Naive thymus-derived CD4-positive, alpha-beta T cell (primary cell): ENCODE measurements around the gene ZNF793. TPM values are rescaled to one million over a fixed set of nuclear protein-coding genes. Genes with fewer than 3 reads are reported as not detected.

Source experiments
- ATAC-seq: fragments of 150-1000 bp; cut with Tn5 transposase; 2 replicates; pipeline ENCODE4 v1.10.0; 2021; ENCODE audit warnings: mild to moderate bottlenecking, moderate library complexity
- CTCF ChIA-PET: fragments of 350-600 bp; sonication (Branson Sonifier 250); formaldehyde crosslinking; loops from one replicate; lab custom pipeline; 2021; ENCODE audit warnings: antibody characterized with exemption; lab: Charles Lee
- POLR2A ChIA-PET: fragments of 350-600 bp; sonication (Branson Sonifier 250); formaldehyde crosslinking; loops from one replicate; lab custom pipeline; 2021; ENCODE audit warnings: antibody characterized with exemption, inconsistent platforms; lab: Charles Lee
- DNase-seq, 9 donors: peaks; one replicate each; pipeline versions ENCODE4 v3.0.0 to v3.0.0-alpha.2; 2020 to 2022; ENCODE audit warnings: mixed read lengths in 1 of 9
- H3K27ac ChIP-seq: one replicate; pipeline ENCODE4 v1.7.0; 2013; ENCODE audit warnings: mild to moderate bottlenecking, low read depth, low read length, moderate library complexity
- H3K27me3 ChIP-seq, 2 donors: one replicate each; pipeline ENCODE4 v1.7.0; 2013; ENCODE audit warnings: low read length in 2 of 2, mild to moderate bottlenecking in 2 of 2, moderate library complexity in 2 of 2; ENCODE audit not compliant: control insufficient read depth in 2 of 2, insufficient read depth in 2 of 2
- H3K36me3 ChIP-seq, 3 experiments: 1 replicate in 2 of 3; 2 replicates in 1 of 3; pipeline ENCODE4 v1.7.0; 2013; ENCODE audit warnings: low read length in 3 of 3, mild to moderate bottlenecking in 3 of 3, moderate library complexity in 1 of 3; ENCODE audit not compliant: insufficient read depth in 3 of 3, control insufficient read depth in 2 of 3
- H3K4me1 ChIP-seq, 2 donors: one replicate each; pipeline ENCODE4 v1.7.0; 2013; ENCODE audit warnings: low read length in 2 of 2, mild to moderate bottlenecking in 2 of 2, moderate library complexity in 1 of 2; ENCODE audit not compliant: control insufficient read depth in 2 of 2, insufficient read depth in 2 of 2
- H3K4me3 ChIP-seq: 2 replicates; pipeline ENCODE4 v1.7.0; 2013; ENCODE audit warnings: mild to moderate bottlenecking, low read length
- H3K9me3 ChIP-seq, 3 experiments: 1 replicate in 2 of 3; 2 replicates in 1 of 3; pipeline ENCODE4 v1.7.0; 2013; ENCODE audit warnings: low read length in 3 of 3; ENCODE audit not compliant: control insufficient read depth in 2 of 3
- H3K27ac Mint-ChIP-seq, 9 donors: one replicate each; pipeline ENCODE4 v1.8.0; 2020 to 2022; ENCODE audit warnings: mixed read lengths in 9 of 9, mild to moderate bottlenecking in 8 of 9, moderate library complexity in 5 of 9, inconsistent platforms in 2 of 9
- H3K27me3 Mint-ChIP-seq, 5 donors: one replicate each; pipeline ENCODE4 v1.8.0; 2021 to 2022; ENCODE audit warnings: mixed read lengths in 5 of 5, mild to moderate bottlenecking in 1 of 5
- H3K36me3 Mint-ChIP-seq, 5 donors: one replicate each; pipeline ENCODE4 v1.8.0; 2020 to 2022; ENCODE audit warnings: mixed read lengths in 5 of 5, mild to moderate bottlenecking in 3 of 5, inconsistent platforms in 1 of 5
- H3K4me1 Mint-ChIP-seq, 7 donors: one replicate each; pipeline ENCODE4 v1.8.0; 2020 to 2022; ENCODE audit warnings: mixed read lengths in 7 of 7, mild to moderate bottlenecking in 3 of 7, inconsistent platforms in 1 of 7
- H3K4me3 Mint-ChIP-seq, 10 donors: one replicate each; pipeline ENCODE4 v1.8.0; 2020 to 2022; ENCODE audit warnings: mild to moderate bottlenecking in 10 of 10, mixed read lengths in 10 of 10, moderate library complexity in 6 of 10, inconsistent platforms in 2 of 10
- H3K9me3 Mint-ChIP-seq, 11 donors: one replicate each; pipeline ENCODE4 v1.8.0; 2020 to 2022; ENCODE audit warnings: mixed read lengths in 11 of 11, mild to moderate bottlenecking in 4 of 11, inconsistent platforms in 1 of 11, moderate library complexity in 1 of 11
- intact Hi-C, 2 donors: fragments of 100-400 bp; cut with micrococcal nuclease; formaldehyde crosslinking; loops; one replicate each; pipeline ENCODE4 v1.15.1; 2023
- polyA plus RNA-seq, 2 donors: library from polyadenylated mRNA; unstranded; fragments of 300-500 nt; fragmentation: Illumina TruSeq; gene quantifications; one replicate each; pipeline ENCODE4 v1.2.3, GENCODE V29; 2021
- total RNA-seq, 6 experiments: library from RNA in 5 of 6; stranded (reverse) in 5 of 6; gene quantifications; 1 replicate in 5 of 6; 2 replicates in 1 of 6; pipeline ENCODE4 v1.2.3 and lab custom pipeline; 2021 to 2026

ZNF793 gene
- total RNA-seq (10 to 100 TPM in 1 of 5 experiments, 1 to 10 TPM in 4; 1.1 to 11.7 (median 6.0) TPM), polyA plus RNA-seq (1 to 10 TPM; 3.3 to 4.0 TPM), total RNA-seq (lab: John Stamatoyannopoulos, UW) (4.8 reads per million, percentile 23 among the genes with 10 or more reads in this experiment)

- peaks cover 0 to 2% (median 0%) of the 10 kb centered on the region in 7 donors for H3K4me1 Mint-ChIP-seq
- intact Hi-C loops = loop anchor here (1.0 to 10.0 kb wide), 16 partner anchors 37 to 1132 kb away; partner anchors contain the start of genes ZNF570 (in 2 of the 2), ZFP14 (in 1 of the 2), ZNF382 (in 1 of the 2) and ZNF383 (in 1 of the 2)
- H3K9me3 Mint-ChIP-seq = peaks cover 4 to 56% (median 31%) of the 10 kb centered on the region in 11 donors
- no peak within 1 kb of the TSS for H3K27ac Mint-ChIP-seq
- peak; percentile 90 for ATAC-seq
- ChIA-PET POLR2A (interaction anchor here (0.5 to 2.8 kb wide), 17 partner anchors 32 to 1326 kb away, joined by 3 to 49 read pairs (median 4); partner anchors contain the start of genes ZNF345, ZNF383, ZNF527 and ZNF540), CTCF (interaction anchor here (0.6 to 1.3 kb wide), 2 partner anchors 38 to 342 kb away, joined by 3 to 7 read pairs; partner anchors contain the start of gene ZNF570)
- H3K27me3 Mint-ChIP-seq = peaks cover 0 to 5% (median 0%) of the 10 kb centered on the region in 5 donors
- peak; percentile 33 to 88 (median 83) for DNase-seq
- Histone ChIP-seq H3K4me1 (peaks cover 0 to 14% of the 10 kb centered on the region in 2 donors), H3K36me3 (peaks cover 0 to 15% (median 2%) of the 10 kb centered on the region in 3 experiments), H3K27me3 (no peaks in the 10 kb centered on the region), H3K9me3 (peaks cover 0 to 44% (median 0%) of the 10 kb centered on the region in 3 experiments), H3K27ac (peak within 1 kb of the TSS; percentile 90), H3K4me3 (peak within 1 kb of the TSS; percentile 83)
- no peak within 1 kb of the TSS for H3K4me3 Mint-ChIP-seq
- peaks cover 7 to 49% (median 32%) of the 10 kb centered on the region in 5 donors for H3K36me3 Mint-ChIP-seq
Measured at GRCh38 chr19:37506387-37507166, at the start of gene ZNF793. TSS of gene ZNF793 (plus strand) at chr19:37506939. CDS start at chr19:37523440, 16,501 bp downstream.

- DNase-seq = no peak
- Histone ChIP-seq H3K9me3 (peaks cover 0 to 17% (median 0%) of the 10 kb centered on the region in 3 experiments), H3K27ac (peak overlapping the region; percentile 89), H3K27me3 (no peaks in the 10 kb centered on the region), H3K36me3 (peaks cover 0 to 40% (median 0%) of the 10 kb centered on the region in 3 experiments), H3K4me3 (peak overlapping the region; percentile 79), H3K4me1 (peaks cover 13 to 16% of the 10 kb centered on the region in 2 donors)
- intact Hi-C loops = loop anchor here (2.0 to 10.0 kb wide), 7 partner anchors 248 to 1352 kb away; partner anchors contain the start of genes ZNF790 (in 2 of the 2), KCNK6 (in 1 of the 2), POLR2I (in 1 of the 2) and SIPA1L3 (in 1 of the 2)
- CTCF ChIA-PET = interaction anchor here (0.8 kb wide), 1 partner anchor 382 kb away, joined by 3 read pairs; no protein-coding TSS in a partner anchor
- no peak for ATAC-seq
- Mint-ChIP-seq H3K36me3 (peaks cover 15 to 41% (median 26%) of the 10 kb centered on the region in 5 donors), H3K9me3 (peaks cover 9 to 43% (median 17%) of the 10 kb centered on the region in 11 donors), H3K4me3 (peak overlapping the region; percentile 91 to 100 (median 95)), H3K27me3 (no peaks in the 10 kb centered on the region), H3K4me1 (peaks cover 26 to 54% (median 45%) of the 10 kb centered on the region in 7 donors), H3K27ac (peak overlapping the region; percentile 93 to 100 (median 98))
- POLR2A ChIA-PET = interaction anchor here (0.7 to 4.5 kb wide), 7 partner anchors 11 to 149 kb away, joined by 3 to 53 read pairs (median 5); partner anchors contain the start of genes ZNF527, ZNF540, ZNF571 and ZNF793
Measured at GRCh38 chr19:37466277-37466797, 40.4 kb upstream of the ZNF793 start.

GRCh38 chr19:37466798-37467607 lies 39.7 kb upstream of the ZNF793 start, which contains the start of gene ZNF569:
TSS of gene ZNF569 (minus strand) at chr19:37467444. CDS start at chr19:37444921, 22,523 bp downstream.
- ChIA-PET POLR2A (interaction anchor here (0.8 to 4.5 kb wide), 13 partner anchors 10 to 629 kb away, joined by 3 to 53 read pairs (median 4); partner anchors contain the start of genes ZNF383, ZNF527, ZNF540 and ZNF571), CTCF (no interaction called here)
- no peaks in the 10 kb centered on the region for H3K27me3 ChIP-seq
- H3K36me3 ChIP-seq = peaks cover 0 to 38% (median 0%) of the 10 kb centered on the region in 3 experiments
- peak; percentile 79 for ATAC-seq
- intact Hi-C loops = loop anchor here (1.0 to 10.0 kb wide), 24 partner anchors 96 to 1352 kb away; partner anchors contain the start of genes ZNF420 (in 2 of the 2), ZNF461 (in 2 of the 2), ZNF565 (in 2 of the 2) and ZNF567 (in 2 of the 2)
- peak within 1 kb of the TSS; percentile 79 for H3K4me3 ChIP-seq
- H3K4me1 ChIP-seq = peaks cover 13 to 16% of the 10 kb centered on the region in 2 donors
- peak; percentile 68 to 95 (median 92) for DNase-seq
- peaks cover 15 to 41% (median 26%) of the 10 kb centered on the region in 5 donors for H3K36me3 Mint-ChIP-seq
- H3K27ac Mint-ChIP-seq = peak within 1 kb of the TSS; percentile 93 to 100 (median 98)
- H3K27me3 Mint-ChIP-seq = no peaks in the 10 kb centered on the region
- peak within 1 kb of the TSS; percentile 96 for H3K27ac ChIP-seq
- peak within 1 kb of the TSS; percentile 91 to 100 (median 95) for H3K4me3 Mint-ChIP-seq
- H3K9me3 Mint-ChIP-seq = peaks cover 9 to 43% (median 17%) of the 10 kb centered on the region in 11 donors
- peaks cover 26 to 54% (median 45%) of the 10 kb centered on the region in 7 donors for H3K4me1 Mint-ChIP-seq
- peaks cover 0 to 10% (median 2%) of the 10 kb centered on the region in 3 experiments for H3K9me3 ChIP-seq

- peak overlapping the region; percentile 91 to 100 (median 95) for H3K4me3 Mint-ChIP-seq
- no peak for ATAC-seq
- peaks cover 15 to 41% (median 26%) of the 10 kb centered on the region in 5 donors for H3K36me3 Mint-ChIP-seq
- no peaks in the 10 kb centered on the region for H3K27me3 Mint-ChIP-seq
- peak overlapping the region; percentile 93 to 100 (median 98) for H3K27ac Mint-ChIP-seq
- H3K4me1 Mint-ChIP-seq = peaks cover 26 to 54% (median 45%) of the 10 kb centered on the region in 7 donors
- Histone ChIP-seq H3K36me3 (peaks cover 0 to 31% (median 0%) of the 10 kb centered on the region in 3 experiments), H3K27me3 (no peaks in the 10 kb centered on the region), H3K4me1 (peaks cover 13 to 16% of the 10 kb centered on the region in 2 donors), H3K4me3 (peak overlapping the region; percentile 79), H3K27ac (peak overlapping the region; percentile 89), H3K9me3 (peaks cover 0 to 4% (median 3%) of the 10 kb centered on the region in 3 experiments)
- POLR2A ChIA-PET = interaction anchor here (0.8 to 4.5 kb wide), 12 partner anchors 10 to 630 kb away, joined by 3 to 53 read pairs (median 4); partner anchors contain the start of genes ZNF383, ZNF527, ZNF540 and ZNF571
- peaks cover 9 to 43% (median 17%) of the 10 kb centered on the region in 11 donors for H3K9me3 Mint-ChIP-seq
- DNase-seq = no peak
- CTCF ChIA-PET = interaction anchor here (1.9 kb wide), 1 partner anchor 38 kb away, joined by 7 read pairs; the partner anchor contains the start of gene ZNF793
- intact Hi-C loops = loop anchor here (1.0 to 10.0 kb wide), 26 partner anchors 39 to 1353 kb away; partner anchors contain the start of genes ZNF420 (in 2 of the 2), ZNF461 (in 2 of the 2), ZNF565 (in 2 of the 2) and ZNF567 (in 2 of the 2)
Measured at GRCh38 chr19:37467608-37468090, 39.1 kb upstream of the ZNF793 start.
